Stimulated activated CD8-positive, alpha-beta memory T cell treated with anti-CD3 and anti-CD28 coated beads, Interleukin-4, amount 100 ng/mL, for 1 hour (primary cell): ENCODE data around the gene NRROS.

Experiments
- DNase-seq, 2 donors: peaks; one replicate each; pipeline ENCODE4 v3.0.0-alpha.2; 2020; ENCODE audit warnings: low read depth in 2 of 2, low spot score in 1 of 2

Gene NRROS

DNA sequence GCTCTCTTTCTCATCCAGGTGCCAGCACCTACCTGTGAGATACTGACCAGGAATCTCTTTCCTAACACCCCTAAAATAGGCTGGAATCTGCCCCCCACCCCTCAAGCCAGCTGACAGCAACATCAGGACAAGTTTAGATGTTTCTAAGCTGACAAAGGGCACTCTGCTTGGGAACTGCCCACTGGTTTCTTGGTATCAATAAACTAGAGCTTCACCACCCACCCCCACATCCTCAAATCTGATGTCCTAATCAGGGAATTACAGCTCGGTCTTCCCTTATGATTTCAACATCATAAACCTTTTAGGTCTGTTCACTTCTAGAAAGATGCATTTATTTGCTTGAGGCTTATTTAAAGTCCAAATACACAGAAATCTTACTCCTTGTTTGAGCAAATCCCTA lies 37.9 kb downstream of the NRROS start:
- DNase-seq, result no peak

DNA sequence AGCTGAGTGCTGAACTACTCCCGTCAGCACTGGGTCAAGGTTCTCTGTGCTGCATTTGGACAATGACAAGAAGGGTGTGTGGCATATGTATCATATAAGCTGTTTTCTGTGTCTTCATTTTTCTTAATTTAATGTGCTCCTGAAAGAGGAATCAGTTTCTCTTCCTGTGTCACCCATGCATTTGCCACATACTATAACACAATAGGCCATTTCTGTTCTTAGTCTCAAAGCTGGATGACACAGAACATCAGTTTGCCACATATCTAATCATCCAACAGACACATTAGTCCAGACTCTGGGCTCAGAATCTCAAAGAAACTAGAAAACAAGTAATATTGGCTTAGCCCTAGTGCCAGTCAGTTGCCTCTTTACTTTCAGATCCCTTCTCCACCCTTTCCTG lies 38.4 kb downstream of the NRROS start:
- DNase-seq, result no peak

DNA sequence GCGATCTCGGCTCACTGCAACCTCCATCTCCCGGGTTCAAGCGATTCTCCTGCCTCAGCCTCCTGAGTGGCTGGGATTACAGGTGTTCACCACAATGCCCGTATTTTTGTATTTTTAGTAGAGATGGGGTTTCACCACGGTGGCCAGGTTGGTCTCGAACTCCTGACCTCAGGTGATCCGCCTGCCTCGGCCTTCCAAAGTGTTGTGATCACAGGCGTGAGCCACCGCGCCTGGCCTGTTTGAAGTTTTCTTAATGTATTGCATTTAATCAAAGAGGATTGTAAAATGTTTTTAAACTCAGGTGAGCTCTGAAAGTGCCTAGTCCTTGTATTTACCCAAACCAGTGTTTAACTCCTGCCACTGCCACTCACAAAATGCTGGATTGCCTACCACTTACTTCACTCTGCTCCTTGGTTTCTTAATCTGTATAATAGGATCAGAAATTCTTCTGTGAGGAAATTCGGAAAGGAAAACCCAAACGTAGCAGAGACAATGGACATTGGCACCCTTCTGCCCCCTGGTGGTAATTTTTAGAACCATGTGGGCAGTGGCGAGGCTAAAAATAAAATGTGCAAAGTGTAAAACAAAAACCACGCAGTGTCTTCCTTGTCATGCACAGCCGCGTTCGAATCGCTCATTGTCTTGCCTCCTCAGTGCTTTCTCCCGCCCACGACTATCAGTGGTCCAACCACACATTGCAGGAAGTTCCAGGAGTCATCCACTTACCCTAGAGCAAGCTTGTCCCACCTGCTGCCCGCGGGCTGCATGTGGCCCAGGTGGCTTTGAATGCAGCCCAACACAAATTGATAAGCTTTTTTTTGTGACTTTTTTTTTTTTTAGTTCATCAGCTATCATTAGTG lies 45.3 kb downstream of the NRROS start:
- peak; percentile 29 to 43 for DNase-seq

DNA sequence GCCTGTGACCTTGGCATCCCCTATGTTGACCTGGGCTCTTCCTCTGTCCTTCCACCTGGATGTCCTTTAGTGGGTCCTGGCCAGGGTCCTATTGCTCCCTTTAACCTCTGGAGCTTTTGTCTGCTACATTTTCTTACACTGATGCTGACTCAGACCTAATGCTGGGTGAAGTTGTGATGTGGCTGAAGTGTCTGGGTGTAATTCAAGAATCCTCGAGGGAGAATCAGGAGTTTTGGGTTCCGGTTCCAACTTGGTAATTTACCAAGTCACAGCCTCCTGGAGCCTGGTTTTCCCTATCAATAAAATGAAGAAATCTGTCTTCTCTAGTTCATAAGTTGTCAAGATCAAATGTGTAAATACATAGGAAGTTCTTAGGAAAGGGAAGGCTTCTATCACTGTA lies 46.9 kb downstream of the NRROS start:
- DNase-seq, result no peak

DNA sequence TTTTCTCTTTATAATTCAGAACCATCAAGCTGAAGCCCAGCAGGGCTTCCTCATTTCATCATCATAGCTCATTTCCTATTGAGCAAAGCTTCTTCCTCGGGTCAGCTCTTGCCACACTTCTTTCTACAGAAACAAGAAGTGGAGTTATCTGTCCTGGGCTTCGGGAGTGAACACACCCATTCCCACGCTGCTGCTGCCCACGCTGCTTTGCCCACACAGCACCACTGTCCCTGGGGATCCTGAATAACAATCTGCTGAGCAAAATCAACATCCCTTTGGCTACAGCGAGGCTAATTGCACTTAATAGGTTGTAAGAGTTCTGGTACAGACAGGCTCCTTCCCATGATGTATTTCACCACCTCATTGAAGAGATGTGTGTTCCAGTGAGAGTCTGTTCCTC lies 48.9 kb downstream of the NRROS start:
- DNase-seq, result no peak

DNA sequence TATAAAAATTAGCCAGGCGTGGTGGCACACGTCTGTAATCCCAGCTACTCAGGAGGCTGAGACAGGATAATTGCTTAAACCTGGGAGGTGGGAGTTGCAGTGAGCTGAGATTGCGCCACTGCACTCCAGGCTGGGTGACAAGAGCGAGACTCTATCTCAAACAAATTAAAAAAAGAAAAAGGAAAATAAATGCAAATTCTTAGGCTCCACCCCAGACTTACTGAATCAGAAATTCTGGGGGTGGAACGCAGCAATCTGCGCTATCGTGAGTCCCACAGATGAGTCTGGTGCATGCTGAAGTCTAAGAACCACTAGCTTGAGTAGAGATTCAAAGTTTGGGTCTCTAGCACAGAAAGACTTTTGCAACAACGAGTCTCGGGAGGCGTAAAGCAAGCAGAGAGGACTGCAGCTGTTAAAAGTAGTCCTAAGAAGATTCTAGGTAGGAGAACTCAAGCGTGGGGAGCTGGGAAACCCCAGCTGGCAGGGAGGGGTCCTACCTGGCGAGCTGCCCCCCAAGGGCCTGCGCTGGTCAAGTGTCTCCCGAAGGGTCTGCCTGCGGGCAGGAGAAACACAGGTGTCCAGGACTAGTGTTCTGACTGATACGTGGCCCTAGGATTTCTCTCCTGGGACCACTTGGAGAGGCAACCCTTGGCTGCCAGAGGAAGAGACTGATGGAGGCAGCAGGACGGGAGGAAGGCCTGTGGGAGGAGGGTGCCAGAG lies 50.6 kb downstream of the NRROS start:
- no peak for DNase-seq

DNA sequence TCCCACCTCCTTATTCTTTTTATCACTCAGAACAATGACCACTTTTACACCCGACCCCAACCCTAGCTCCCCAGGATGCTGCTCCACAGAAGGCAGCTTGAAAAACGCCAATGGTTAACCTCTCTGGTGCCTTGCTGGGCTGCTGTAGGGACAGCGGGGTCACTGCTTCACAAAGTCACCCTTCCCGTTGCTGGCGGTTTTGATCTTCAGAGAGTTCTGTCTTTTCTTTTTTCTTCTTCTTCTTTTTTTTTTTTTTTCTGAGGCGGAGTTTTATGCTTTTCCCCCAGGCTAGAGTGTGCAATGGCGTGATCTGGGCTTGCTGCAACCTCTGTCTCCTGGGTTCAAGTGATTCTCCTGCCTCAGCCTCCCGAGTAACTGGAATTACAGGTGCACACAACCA lies 51.9 kb downstream of the NRROS start:
- no peak for DNase-seq

DNA sequence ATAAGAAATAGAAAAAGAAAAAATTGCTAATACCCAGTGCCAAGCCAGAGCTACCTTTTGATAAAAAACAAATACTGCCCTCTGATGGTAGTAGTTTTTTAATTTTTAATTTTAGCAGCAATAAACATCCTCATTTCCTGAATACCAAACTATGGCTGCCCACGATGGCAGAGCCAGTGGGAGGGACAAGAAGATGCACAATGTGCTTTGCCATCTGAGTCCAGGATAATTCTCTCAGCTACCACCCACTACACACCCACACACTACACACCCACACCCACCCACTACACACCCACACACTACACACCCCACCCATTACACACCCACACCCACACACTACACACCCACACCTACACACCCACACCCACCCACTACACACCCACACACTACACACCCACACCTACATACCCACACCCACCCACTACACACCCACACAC lies 54.7 kb downstream of the NRROS start:
- no peak for DNase-seq

DNA sequence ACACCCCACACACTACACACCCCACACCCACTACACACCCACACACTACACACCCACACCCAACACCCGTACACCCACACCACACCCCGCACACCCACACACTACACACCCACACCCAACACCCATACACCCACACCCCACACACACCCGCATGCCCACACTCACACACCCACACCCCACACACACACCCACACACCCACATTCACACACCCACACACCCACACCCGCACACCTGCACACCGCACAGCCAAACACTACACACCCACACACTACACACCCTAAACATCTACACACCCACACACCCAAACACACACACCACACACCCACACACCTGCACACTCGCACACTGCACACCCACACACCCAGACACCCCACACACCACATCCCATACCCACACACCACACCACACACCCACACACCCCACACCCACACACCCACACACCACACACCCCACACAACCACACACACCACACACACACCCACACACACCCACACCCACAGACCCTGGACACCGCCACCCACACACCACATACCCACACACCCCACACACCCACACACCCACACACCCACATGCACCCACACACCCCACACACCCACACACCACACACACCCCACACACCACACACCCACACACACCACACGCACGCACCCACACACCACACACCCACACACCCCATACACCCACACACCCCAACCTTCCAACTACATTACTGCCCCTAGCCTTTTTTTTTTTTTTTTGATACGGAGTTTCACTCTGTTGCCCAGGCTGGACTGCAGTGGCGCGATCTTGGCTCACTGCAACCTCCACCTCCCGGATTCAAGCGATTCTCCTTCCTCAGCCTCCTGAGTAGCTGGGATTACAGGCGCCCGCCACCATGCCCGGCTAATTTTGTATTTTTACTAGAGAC lies 55.7 kb downstream of the NRROS start:
- DNase-seq, result no peak

DNA sequence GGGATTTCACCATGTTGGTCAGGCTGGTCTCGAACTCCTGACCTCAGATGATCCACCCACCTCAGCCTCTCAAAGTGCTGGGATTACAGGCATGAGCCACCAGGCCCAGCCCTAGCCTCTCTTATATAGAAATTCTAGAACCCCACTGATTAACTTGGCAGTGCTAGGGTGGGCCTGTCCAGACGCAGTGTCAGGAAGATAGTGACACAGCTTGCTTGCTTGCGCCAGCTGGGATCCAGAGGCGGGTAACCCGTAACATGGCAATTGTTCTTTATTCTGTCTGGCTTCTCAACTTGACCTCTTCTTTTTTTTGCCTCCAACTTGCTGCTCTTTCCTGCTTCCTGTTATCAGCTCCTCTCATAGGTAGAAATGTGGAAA lies 56.3 kb downstream of the NRROS start:
- no peak for DNase-seq

DNA sequence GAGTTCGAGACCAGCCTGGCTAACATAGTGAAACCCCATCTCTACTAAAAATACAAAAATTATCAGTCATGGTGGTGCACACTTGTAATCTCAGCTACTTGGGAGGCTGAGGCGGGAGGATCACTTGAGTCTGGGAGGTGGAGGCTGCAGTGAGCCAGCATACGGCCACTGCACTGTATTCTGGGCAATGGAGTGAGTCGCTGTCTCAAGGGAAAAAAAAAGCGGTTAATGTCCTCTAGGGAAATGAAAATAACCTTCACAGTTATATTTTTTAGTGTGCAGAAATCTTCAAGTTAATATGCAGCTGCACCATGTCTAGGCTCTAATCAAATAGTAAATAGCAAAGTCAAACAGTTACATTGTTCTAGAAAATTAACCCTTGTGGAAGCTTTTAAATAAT lies 57.8 kb downstream of the NRROS start:
- DNase-seq, result no peak

DNA sequence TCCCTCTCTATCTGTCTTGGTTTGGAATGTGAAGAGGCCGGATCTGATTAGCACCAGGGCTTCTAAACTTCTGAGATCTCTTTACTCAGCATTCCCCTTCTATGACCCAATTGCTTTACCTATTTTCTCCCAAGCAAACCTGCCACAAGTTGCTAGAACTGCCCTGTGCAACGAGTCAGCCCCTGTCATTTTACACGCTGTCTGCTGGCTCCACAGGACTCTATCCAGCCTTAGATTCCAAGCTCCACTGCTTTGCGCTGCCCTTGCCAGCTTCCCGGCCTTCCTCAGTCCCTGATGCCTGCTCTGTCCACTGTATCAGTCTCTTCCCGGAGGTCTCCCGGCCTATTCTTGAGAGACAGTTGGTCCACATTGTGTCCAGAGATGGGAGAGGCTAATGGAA lies 60.3 kb downstream of the NRROS start:
- no peak for DNase-seq

DNA sequence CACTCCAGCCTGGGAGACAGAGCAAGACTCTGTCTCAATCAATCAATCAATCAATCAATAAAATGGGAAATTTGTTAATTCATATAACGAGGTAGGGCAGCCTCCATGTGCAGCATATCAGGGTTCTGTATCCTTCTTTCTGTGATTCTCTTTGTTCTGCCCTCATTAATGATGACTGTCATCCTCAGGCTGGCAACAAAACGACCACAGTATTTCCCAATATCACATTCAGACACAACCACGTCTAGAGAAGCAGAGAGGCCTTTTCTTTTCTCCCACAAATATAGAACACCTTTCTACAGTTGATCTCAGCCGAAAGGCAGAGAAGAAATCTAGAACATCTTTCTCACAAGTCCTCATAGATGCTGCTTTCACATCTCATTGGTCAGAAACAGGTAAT lies 61.3 kb downstream of the NRROS start:
- DNase-seq, result no peak

DNA sequence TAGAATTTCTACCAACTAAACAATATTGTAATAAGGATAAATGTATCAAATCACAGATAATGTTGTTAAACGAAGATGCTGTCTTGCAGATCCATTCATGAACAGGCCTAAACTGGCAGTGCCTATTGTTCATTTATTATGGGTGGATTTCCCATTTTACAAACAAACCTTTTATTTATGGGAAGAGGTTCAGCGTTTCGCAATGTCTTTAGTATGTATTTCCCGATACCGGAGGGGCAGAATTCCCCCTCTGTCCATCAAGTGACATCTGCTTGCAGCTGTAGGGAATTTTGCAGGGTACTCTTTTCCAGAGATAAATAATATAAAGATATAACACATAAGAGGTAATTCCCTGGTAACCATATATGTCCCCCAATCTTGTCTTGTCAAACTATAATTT lies 66.8 kb downstream of the NRROS start:
- no peak for DNase-seq

DNA sequence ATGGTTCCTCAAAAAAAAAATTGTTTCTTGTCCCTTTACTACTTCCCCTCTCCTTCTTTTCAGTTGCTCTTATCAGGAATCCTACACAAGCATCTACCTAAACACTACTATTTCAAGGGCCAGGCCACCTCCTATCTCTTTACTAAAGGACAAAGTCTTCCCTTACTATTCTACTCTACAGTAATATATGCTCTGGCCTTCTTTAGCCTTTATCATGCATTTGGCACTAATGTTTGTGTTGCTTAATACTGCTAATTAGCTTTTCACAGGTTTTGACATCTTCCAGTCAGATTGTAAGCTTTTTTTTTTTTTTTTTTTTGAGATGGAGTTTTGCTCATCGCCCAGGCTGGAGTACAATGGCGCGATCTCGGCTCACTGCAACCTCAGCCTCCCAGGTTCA lies 67.2 kb downstream of the NRROS start:
- DNase-seq, result no peak

DNA sequence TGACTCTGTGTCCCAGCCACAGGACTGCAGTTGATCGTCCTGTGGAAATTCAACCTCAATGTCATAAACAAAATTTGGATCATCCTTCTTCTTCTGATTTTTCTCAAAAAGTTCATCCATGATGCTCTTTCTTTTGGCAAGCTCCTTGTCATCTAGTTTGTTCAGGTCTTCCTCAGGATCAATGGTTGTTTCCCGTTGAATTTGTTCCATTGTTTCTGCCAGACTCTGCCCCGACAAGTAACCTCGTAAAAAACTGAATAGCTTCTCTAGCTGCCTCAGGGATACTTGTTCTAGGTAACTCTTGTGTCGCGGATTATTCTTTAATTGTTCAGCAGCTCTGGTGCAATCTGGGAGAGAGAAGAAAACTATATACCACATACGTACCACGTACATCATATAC lies 68.1 kb downstream of the NRROS start:
- no peak for DNase-seq

DNA sequence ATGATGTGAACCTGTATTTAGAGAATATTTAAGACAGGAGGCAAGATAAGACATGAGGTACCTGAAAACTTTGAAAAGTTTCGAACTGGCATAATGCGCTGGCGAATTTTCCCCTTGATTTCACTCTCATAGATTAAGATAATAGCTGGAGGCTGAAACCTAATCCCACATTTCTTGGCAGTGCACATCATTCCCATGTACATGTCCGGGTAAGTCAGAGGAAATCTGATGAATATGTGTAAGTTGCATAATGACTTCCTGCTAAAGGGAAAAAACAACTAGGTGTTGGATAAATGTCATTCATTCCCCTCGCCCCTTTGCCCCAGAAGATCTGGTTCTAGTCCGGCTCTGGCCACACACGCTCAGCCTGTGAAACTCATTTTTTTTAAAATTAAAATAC lies 69.0 kb downstream of the NRROS start:
- no peak for DNase-seq
